EH (cell line): ENCODE results near the gene MRPL30.
A peak's percentile ranks its signal among the peaks of the same experiment; 100 is the strongest.
"Not testable (repeated sequence)": the region's sequence is repeated elsewhere in the genome, so short reads cannot be mapped to it uniquely, and the experiment has no call there.

Experiments used
- DNase-seq: peaks from one replicate; pipeline ENCODE4 v3.0.0-alpha.2; 2015; ENCODE audit warnings: low read depth

MRPL30 gene

GRCh38 chr2:99184811-99185210, 3.8 kb downstream of the MRPL30 start:
- no peak for DNase-seq

GRCh38 chr2:99187011-99187410, 6.0 kb downstream of the MRPL30 start:
- DNase-seq, result peak; percentile 27

GRCh38 chr2:99188357-99188756, 7.4 kb downstream of the MRPL30 start:
- no peak for DNase-seq

GRCh38 chr2:99190548-99190947, 9.6 kb downstream of the MRPL30 start:
- DNase-seq, result no peak

GRCh38 chr2:99192364-99192763, 11.4 kb downstream of the MRPL30 start:
- not testable (repeated sequence) for DNase-seq

- no peak for DNase-seq
Observed at GRCh38 chr2:99198103-99198841, 17.3 kb downstream of the MRPL30 start.

- DNase-seq, result no peak
Observed at GRCh38 chr2:99200076-99200800, 19.3 kb downstream of the MRPL30 start.

GRCh38 chr2:99201959-99202678, 21.1 kb downstream of the MRPL30 start:
- no peak for DNase-seq

- DNase-seq, result no peak
Observed at GRCh38 chr2:99205491-99205890, 24.5 kb downstream of the MRPL30 start.

- no peak for DNase-seq
Observed at GRCh38 chr2:99216096-99216495, 35.1 kb downstream of the MRPL30 start.

GRCh38 chr2:99217929-99218501, 37.0 kb downstream of the MRPL30 start:
- no peak for DNase-seq

GRCh38 chr2:99233177-99233576, 52.2 kb downstream of the MRPL30 start:
- peak; percentile 37 for DNase-seq

- no peak for DNase-seq
Observed at GRCh38 chr2:99238599-99238998, 57.6 kb downstream of the MRPL30 start.

GRCh38 chr2:99240431-99240830, 59.4 kb downstream of the MRPL30 start:
- DNase-seq, result no peak

- no peak for DNase-seq
Observed at GRCh38 chr2:99242151-99242550, 61.2 kb downstream of the MRPL30 start.
